Suprapubic skin (tissue), 3 donors: Measurements from ENCODE around the gene CCDC63.

Experiments
- EP300 ChIP-seq: sonication (generic); formaldehyde crosslinking; IDR thresholded peaks from one replicate; pipeline ENCODE4 v1.6.1; 2017; ENCODE audit warnings: antibody characterized with exemption
- POLR2A ChIP-seq, 2 donors: fragments of 450-650 bp; IDR thresholded peaks; one replicate each; pipeline ENCODE4 v1.6.1; 2017; ENCODE audit warnings: antibody characterized with exemption in 2 of 2, mild to moderate bottlenecking in 2 of 2, moderate library complexity in 2 of 2
- TF ChIP-seq, protein P1 (sequence below), 2 donors: fragments of 200-600 bp in 1 of 2; fragments of 450-650 bp in 1 of 2; sonication (generic) in 1 of 2; IDR thresholded peaks; one replicate each; pipeline ENCODE4 v1.5.1; 2016 to 2019; ENCODE audit warnings: antibody characterized with exemption in 2 of 2, mild to moderate bottlenecking in 1 of 2, moderate library complexity in 1 of 2

DNA sequence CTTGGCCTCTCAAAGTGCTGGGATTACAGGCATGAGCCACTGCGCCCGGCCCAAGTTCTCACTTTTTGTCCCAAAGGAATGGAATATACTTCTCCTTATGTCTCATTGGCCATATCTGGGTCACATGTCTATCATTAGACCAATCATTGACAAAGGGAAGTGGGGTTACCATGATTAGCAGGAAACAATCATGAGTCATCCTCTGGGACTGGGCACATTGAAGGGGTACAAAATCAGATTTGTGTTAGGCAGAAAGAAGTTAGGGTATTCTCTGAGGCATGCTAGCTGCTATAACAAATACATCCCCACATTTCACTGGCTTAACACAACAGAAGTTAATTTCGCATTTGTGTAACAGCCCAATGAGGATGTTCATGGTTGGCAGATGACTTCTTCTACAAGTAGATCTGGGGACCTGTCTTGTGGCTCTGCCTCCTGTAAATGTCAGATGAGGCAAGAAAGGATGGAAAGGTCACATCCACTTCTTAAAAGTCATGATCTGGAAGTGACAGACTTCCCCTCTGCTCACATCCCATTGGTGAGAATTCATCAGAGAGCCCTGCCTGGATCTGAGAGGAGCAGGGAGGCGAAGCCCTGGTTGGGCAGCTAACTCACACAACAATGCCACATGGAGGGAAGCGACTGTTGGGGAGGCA is 3.1 kb downstream of the CCDC63 start:
- TF ChIP-seq, protein P1, sequence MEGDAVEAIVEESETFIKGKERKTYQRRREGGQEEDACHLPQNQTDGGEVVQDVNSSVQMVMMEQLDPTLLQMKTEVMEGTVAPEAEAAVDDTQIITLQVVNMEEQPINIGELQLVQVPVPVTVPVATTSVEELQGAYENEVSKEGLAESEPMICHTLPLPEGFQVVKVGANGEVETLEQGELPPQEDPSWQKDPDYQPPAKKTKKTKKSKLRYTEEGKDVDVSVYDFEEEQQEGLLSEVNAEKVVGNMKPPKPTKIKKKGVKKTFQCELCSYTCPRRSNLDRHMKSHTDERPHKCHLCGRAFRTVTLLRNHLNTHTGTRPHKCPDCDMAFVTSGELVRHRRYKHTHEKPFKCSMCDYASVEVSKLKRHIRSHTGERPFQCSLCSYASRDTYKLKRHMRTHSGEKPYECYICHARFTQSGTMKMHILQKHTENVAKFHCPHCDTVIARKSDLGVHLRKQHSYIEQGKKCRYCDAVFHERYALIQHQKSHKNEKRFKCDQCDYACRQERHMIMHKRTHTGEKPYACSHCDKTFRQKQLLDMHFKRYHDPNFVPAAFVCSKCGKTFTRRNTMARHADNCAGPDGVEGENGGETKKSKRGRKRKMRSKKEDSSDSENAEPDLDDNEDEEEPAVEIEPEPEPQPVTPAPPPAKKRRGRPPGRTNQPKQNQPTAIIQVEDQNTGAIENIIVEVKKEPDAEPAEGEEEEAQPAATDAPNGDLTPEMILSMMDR (IDR thresholded peaks at IDR 0.05) = no peak
- no peak for TF ChIP-seq POLR2A (IDR thresholded peaks at IDR 0.05)
- no peak for TF ChIP-seq EP300
